Measurements from ENCODE around the gene ERN1. TPM values are rescaled to one million over a fixed set of nuclear protein-coding genes. Genes with fewer than 3 reads are reported as not detected.

The ERN1 gene
- total and polyA plus RNA-seq, 2 donors (not counting 3 experiments of a cell fraction or from before 2014, with no cell fraction given): 9.1 to 21.5 TPM

DNA sequence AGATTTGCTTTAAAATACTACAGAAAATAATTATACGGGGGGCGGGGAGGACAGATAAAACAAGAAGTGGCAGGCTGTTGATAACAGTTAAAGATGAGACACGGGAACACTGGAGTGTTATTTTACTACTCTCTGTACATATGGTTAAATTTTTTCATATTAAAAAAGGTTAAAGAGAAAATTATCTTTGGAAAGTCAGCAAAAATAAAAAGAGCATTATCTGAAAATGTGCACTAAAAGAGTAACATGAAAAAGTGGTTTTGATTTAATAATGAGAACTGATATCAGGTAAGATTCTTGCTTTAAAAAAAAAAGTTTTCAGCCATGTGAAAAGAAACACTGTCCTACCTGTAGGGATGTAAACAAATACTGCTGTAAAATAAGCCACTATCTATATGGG lies 46.9 kb downstream of the ERN1 start:
- TF ChIP-seq, protein P1, sequence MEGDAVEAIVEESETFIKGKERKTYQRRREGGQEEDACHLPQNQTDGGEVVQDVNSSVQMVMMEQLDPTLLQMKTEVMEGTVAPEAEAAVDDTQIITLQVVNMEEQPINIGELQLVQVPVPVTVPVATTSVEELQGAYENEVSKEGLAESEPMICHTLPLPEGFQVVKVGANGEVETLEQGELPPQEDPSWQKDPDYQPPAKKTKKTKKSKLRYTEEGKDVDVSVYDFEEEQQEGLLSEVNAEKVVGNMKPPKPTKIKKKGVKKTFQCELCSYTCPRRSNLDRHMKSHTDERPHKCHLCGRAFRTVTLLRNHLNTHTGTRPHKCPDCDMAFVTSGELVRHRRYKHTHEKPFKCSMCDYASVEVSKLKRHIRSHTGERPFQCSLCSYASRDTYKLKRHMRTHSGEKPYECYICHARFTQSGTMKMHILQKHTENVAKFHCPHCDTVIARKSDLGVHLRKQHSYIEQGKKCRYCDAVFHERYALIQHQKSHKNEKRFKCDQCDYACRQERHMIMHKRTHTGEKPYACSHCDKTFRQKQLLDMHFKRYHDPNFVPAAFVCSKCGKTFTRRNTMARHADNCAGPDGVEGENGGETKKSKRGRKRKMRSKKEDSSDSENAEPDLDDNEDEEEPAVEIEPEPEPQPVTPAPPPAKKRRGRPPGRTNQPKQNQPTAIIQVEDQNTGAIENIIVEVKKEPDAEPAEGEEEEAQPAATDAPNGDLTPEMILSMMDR (IDR thresholded peaks at IDR 0.05; ENCODE audit: extremely low read depth in 1 of 2, insufficient read depth in 1 of 2, low read depth in 1 of 2, low read length in 2 of 2): no peak
- TF ChIP-seq EZH2 (IDR thresholded peaks at IDR 0.05; ENCODE audit: borderline replicate concordance, low read depth, low read length, severe bottlenecking) (no peak), POLR2AphosphoS5 (IDR thresholded peaks at IDR 0.05; ENCODE audit: insufficient read depth, low read depth, low read length) (no peak), POLR2A (IDR thresholded peaks at IDR 0.05; ENCODE audit: low read depth, low read length) (no peak), FOS (IDR thresholded peaks at IDR 0.05; ENCODE audit: borderline replicate concordance, insufficient read depth, low read length) (no peak), MYC (IDR thresholded peaks at IDR 0.05; ENCODE audit: low read depth, low read length) (no peak), JUN (IDR thresholded peaks at IDR 0.05; ENCODE audit: borderline replicate concordance, insufficient read depth, insufficient read length, low read depth) (no peak), GATA2 (IDR thresholded peaks at IDR 0.05; ENCODE audit: insufficient read depth, insufficient read length, low read depth, low read length) (no peak)
- TF ChIP-seq, protein P2, sequence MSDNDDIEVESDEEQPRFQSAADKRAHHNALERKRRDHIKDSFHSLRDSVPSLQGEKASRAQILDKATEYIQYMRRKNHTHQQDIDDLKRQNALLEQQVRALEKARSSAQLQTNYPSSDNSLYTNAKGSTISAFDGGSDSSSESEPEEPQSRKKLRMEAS (IDR thresholded peaks at IDR 0.05; ENCODE audit: insufficient read depth, insufficient read length): no peak
- H3K4me1 ChIP-seq (ENCODE audit: control insufficient read depth, extremely low read depth, insufficient read depth, low read length): peaks cover 29% of the 10 kb centered on the region
- DNase-seq (ENCODE audit: low read depth, low spot score): no peak
- no peak overlapping the region for H3K4me3 ChIP-seq (replicated peaks in 1 of 3; ENCODE audit: insufficient read depth in 1 of 3, low read depth in 1 of 3, low read length in 3 of 3)
- H3K27me3 ChIP-seq (ENCODE audit: control insufficient read depth in 2 of 2, insufficient read depth in 2 of 2, low read length in 2 of 2): no peaks in the 10 kb centered on the region
- intact Hi-C loops (cut with micrococcal nuclease) (no loop called here), dilution Hi-C loops (cut with MboI; ENCODE audit: extremely low pct_ligation_motif_present, low sequenced_read_pairs) (no loop called here)
- H3K4me2 ChIP-seq (ENCODE audit: insufficient read depth, low read length): peak overlapping the region; percentile 60
- ChIA-PET POLR2A (no interaction called here), CTCF (interaction anchor here (0.9 to 4.2 kb wide), 3 partner anchors 19 to 54 kb away, joined by 5 to 27 read pairs (median 10); no protein-coding TSS in a partner anchor)
- BruUV-seq (replicated peaks): no TSS peak
- H2AFZ ChIP-seq (ENCODE audit: low read depth, low read length): no peak overlapping the region
- H3K79me2 ChIP-seq (ENCODE audit: control insufficient read depth, insufficient read depth, low read length): peaks cover 2% of the 10 kb centered on the region
- H3K36me3 ChIP-seq (ENCODE audit: control insufficient read depth in 2 of 2, extremely low read depth in 1 of 2, insufficient read depth in 2 of 2, low read length in 2 of 2): peaks cover 4 to 8% of the 10 kb centered on the region in 2 experiments
- H3K9ac ChIP-seq (replicated peaks; ENCODE audit: extremely low read depth, insufficient read depth, low read length): peak overlapping the region; percentile 2
- no peaks in the 10 kb centered on the region for H4K20me1 ChIP-seq (replicated peaks; ENCODE audit: control insufficient read depth, extremely low read depth, insufficient read depth, low read length)
- FAIRE-seq: peak; percentile 21
- no peaks in the 10 kb centered on the region for H3K9me3 ChIP-seq (replicated peaks; ENCODE audit: control insufficient read depth, insufficient read depth, low read length)
- H3K27ac ChIP-seq (ENCODE audit: insufficient read depth, low read depth, low read length): peak overlapping the region; percentile 58
- H3K9me1 ChIP-seq (replicated peaks; ENCODE audit: control insufficient read depth, extremely low read depth, insufficient read depth, low read length): no peaks in the 10 kb centered on the region
